Nephron (organoid): Measurements from ENCODE around the gene FAM89A.
"Not testable (repeated sequence)": the region's sequence is repeated elsewhere in the genome, so short reads cannot be mapped to it uniquely, and the experiment has no call there.

Source experiments
- H3K27ac Mint-ChIP-seq, 3 experiments: 2 replicates each; pipeline ENCODE4 v1.8.0; 2020; ENCODE audit warnings: mixed read lengths in 3 of 3, mild to moderate bottlenecking in 2 of 3, moderate library complexity in 1 of 3
- H3K27me3 Mint-ChIP-seq: 2 replicates; pipeline ENCODE4 v1.8.0; 2021; ENCODE audit warnings: low read depth, mild to moderate bottlenecking, moderate library complexity, mixed read lengths
- H3K36me3 Mint-ChIP-seq: 2 replicates; pipeline ENCODE4 v1.8.0; 2020; ENCODE audit warnings: low read depth, mixed read lengths
- H3K4me1 Mint-ChIP-seq: 2 replicates; pipeline ENCODE4 v1.8.0; 2020; ENCODE audit warnings: mixed read lengths
- H3K4me3 Mint-ChIP-seq, 3 experiments: 2 replicates each; pipeline ENCODE4 v1.8.0; 2020; ENCODE audit warnings: mild to moderate bottlenecking in 3 of 3, mixed read lengths in 3 of 3, moderate library complexity in 2 of 3
- H3K9me3 Mint-ChIP-seq: 2 replicates; pipeline ENCODE4 v1.8.0; 2020; ENCODE audit warnings: mixed read lengths
- CTCF ChIP-seq, 3 experiments: fragments of 200-600 bp; sonication (generic); IDR thresholded peaks; one replicate each; pipeline ENCODE4 v1.5.0; 2021; ENCODE audit warnings: antibody characterized with exemption in 3 of 3; ENCODE audit not compliant: unreplicated experiment in 3 of 3

FAM89A gene

GRCh38 chr1:231046730-231047395 is 6.8 kb upstream of the FAM89A start:
- Mint-ChIP-seq H3K27me3 (peaks cover 59% of the 10 kb centered on the region), H3K4me1 (no peaks in the 10 kb centered on the region), H3K36me3 (no peaks in the 10 kb centered on the region), H3K27ac (no peak overlapping the region), H3K9me3 (peaks cover 12% of the 10 kb centered on the region), H3K4me3 (no peak overlapping the region)
- no peak for TF ChIP-seq CTCF (IDR thresholded peaks at IDR 0.05; ENCODE audit: unreplicated experiment in 3 of 3)

GRCh38 chr1:231045921-231046729 is 6.1 kb upstream of the FAM89A start:
- H3K4me1 Mint-ChIP-seq, H3K36me3 Mint-ChIP-seq, H3K4me3 Mint-ChIP-seq, H3K27ac Mint-ChIP-seq: not testable (repeated sequence)
- Mint-ChIP-seq H3K9me3 (peaks cover 12% of the 10 kb centered on the region), H3K27me3 (peaks cover 67% of the 10 kb centered on the region)

GRCh38 chr1:231045286-231045685 is 5.2 kb upstream of the FAM89A start:
- Mint-ChIP-seq H3K9me3 (peaks cover 12% of the 10 kb centered on the region), H3K4me1 (peaks cover 5% of the 10 kb centered on the region), H3K36me3 (no peaks in the 10 kb centered on the region), H3K4me3 (no peak overlapping the region), H3K27me3 (peaks cover 71% of the 10 kb centered on the region), H3K27ac (no peak overlapping the region)
- no peak for TF ChIP-seq CTCF (IDR thresholded peaks at IDR 0.05; ENCODE audit: unreplicated experiment in 3 of 3)

GRCh38 chr1:231044588-231044987 is 4.5 kb upstream of the FAM89A start:
- peaks cover 70% of the 10 kb centered on the region for H3K27me3 Mint-ChIP-seq
- peaks cover 12% of the 10 kb centered on the region for H3K9me3 Mint-ChIP-seq
- no peak overlapping the region for H3K4me3 Mint-ChIP-seq
- no peak for TF ChIP-seq CTCF (IDR thresholded peaks at IDR 0.05; ENCODE audit: unreplicated experiment in 3 of 3)
- H3K4me1 Mint-ChIP-seq = peaks cover 5% of the 10 kb centered on the region
- no peaks in the 10 kb centered on the region for H3K36me3 Mint-ChIP-seq
- no peak overlapping the region for H3K27ac Mint-ChIP-seq

- peaks cover 67% of the 10 kb centered on the region for H3K27me3 Mint-ChIP-seq
- H3K36me3 Mint-ChIP-seq = peaks cover 8% of the 10 kb centered on the region
- H3K9me3 Mint-ChIP-seq = peaks cover 9% of the 10 kb centered on the region
- peak overlapping the region in 1 of 3 experiments; percentile 13 for H3K27ac Mint-ChIP-seq
- peaks cover 18% of the 10 kb centered on the region for H3K4me1 Mint-ChIP-seq
- no peak for TF ChIP-seq CTCF (IDR thresholded peaks at IDR 0.05; ENCODE audit: unreplicated experiment in 3 of 3)
- peak overlapping the region; percentile 73 to 83 (median 78) for H3K4me3 Mint-ChIP-seq
Observed at GRCh38 chr1:231041719-231042261, 1.7 kb upstream of the FAM89A start.
